PC-9 (cell line): ENCODE data around the gene SLC35F3. TPM values are rescaled to one million over a fixed set of nuclear protein-coding genes. Genes with fewer than 3 reads are reported as not detected.

Experiments used
- BruUV-seq: library from RNA; stranded (reverse); fragments of 400-500 nt; replicated peaks from 2 replicates; lab custom pipeline; 2021; lab: Mats Ljungman, UMichigan
- CTCF ChIA-PET: fragments of 300-600 bp; sonication (Branson Sonifier 250); formaldehyde crosslinking; loops from one replicate; lab custom pipeline; 2022; ENCODE audit warnings: antibody characterized with exemption; lab: Charles Lee
- POLR2A ChIA-PET: fragments of 300-600 bp; sonication (Branson Sonifier 250); formaldehyde crosslinking; loops from one replicate; lab custom pipeline; 2022; ENCODE audit warnings: antibody characterized with exemption; ENCODE audit not compliant: unreplicated experiment; lab: Charles Lee
- DNase-seq, 2 experiments: peaks; one replicate each; pipeline versions ENCODE4 v3.0.0 to v3.0.0-alpha.2; 2015 to 2022; ENCODE audit warnings: mixed read lengths in 1 of 2
- H2AFZ ChIP-seq: fragments of 200-600 bp; sonication (generic); 2 replicates; pipeline ENCODE4 v1.8.1; 2017; ENCODE audit warnings: antibody characterized with exemption
- H3F3A ChIP-seq: fragments of 200-600 bp; sonication (generic); 2 replicates; pipeline ENCODE4 v1.8.1; 2017; ENCODE audit warnings: antibody characterized with exemption, mild to moderate bottlenecking, low read depth; ENCODE audit not compliant: insufficient read depth
- H3K27ac ChIP-seq: fragments of 200-600 bp; sonication (generic); 2 replicates; pipeline ENCODE4 v1.6.1; 2016; ENCODE audit warnings: mixed run types
- H3K27me3 ChIP-seq: fragments of 200-600 bp; sonication (generic); 2 replicates; pipeline ENCODE4 v1.6.1; 2016; ENCODE audit warnings: low read depth, mixed run types; ENCODE audit not compliant: insufficient read depth
- H3K36me3 ChIP-seq: fragments of 200-600 bp; sonication (generic); 2 replicates; pipeline ENCODE4 v1.6.1; 2016; ENCODE audit warnings: low read depth, mixed run types
- H3K4me1 ChIP-seq: fragments of 200-600 bp; sonication (generic); replicated peaks from 2 replicates; pipeline ENCODE4 v1.6.1; 2016; ENCODE audit warnings: mixed run types; ENCODE audit not compliant: insufficient read depth
- H3K4me2 ChIP-seq: fragments of 200-600 bp; sonication (generic); 2 replicates; pipeline ENCODE4 v1.6.1; 2017; ENCODE audit warnings: mixed run types
- H3K4me3 ChIP-seq: fragments of 200-600 bp; sonication (generic); 2 replicates; pipeline ENCODE4 v1.6.1; 2016; ENCODE audit warnings: mixed run types
- H3K79me2 ChIP-seq: fragments of 200-600 bp; sonication (generic); 2 replicates; pipeline ENCODE4 v1.6.1; 2017; ENCODE audit warnings: low read depth, mixed run types
- H3K9me2 ChIP-seq: fragments of 200-600 bp; sonication (generic); 2 replicates; pipeline ENCODE4 v1.8.1; 2017; ENCODE audit warnings: mild to moderate bottlenecking; ENCODE audit not compliant: insufficient read depth
- H3K9me3 ChIP-seq: fragments of 200-600 bp; sonication (generic); 2 replicates; pipeline ENCODE4 v1.8.1; 2016; ENCODE audit warnings: low read depth; ENCODE audit not compliant: insufficient read depth
- H4K20me1 ChIP-seq: fragments of 200-600 bp; sonication (generic); 2 replicates; pipeline ENCODE4 v1.8.1; 2017; ENCODE audit not compliant: insufficient read depth
- EZH2 ChIP-seq: fragments of 200-600 bp; sonication (generic); IDR thresholded peaks from 2 replicates; pipeline ENCODE4 v1.8.0; 2017; ENCODE audit warnings: antibody characterized with exemption, low read depth
- intact Hi-C: fragments of 100-400 bp; cut with micrococcal nuclease; formaldehyde crosslinking; loops from one replicate; pipeline ENCODE4 v1.10.0; 2022; ENCODE audit not compliant: unreplicated experiment
- total RNA-seq: library from RNA; stranded (reverse); gene quantifications from 2 replicates; pipeline ENCODE4 v1.2.3, GENCODE V29; 2021
- TF ChIP-seq, protein P1 (sequence below): fragments of 200-600 bp; sonication (generic); conservative IDR thresholded peaks from 2 replicates; pipeline ENCODE4 v1.6.1; 2017; ENCODE audit warnings: mixed run types, antibody characterized with exemption, mild to moderate bottlenecking, moderate library complexity

SLC35F3 gene
- total RNA-seq, 1 experiment from 2014 or later, result 6.1 TPM

DNA sequence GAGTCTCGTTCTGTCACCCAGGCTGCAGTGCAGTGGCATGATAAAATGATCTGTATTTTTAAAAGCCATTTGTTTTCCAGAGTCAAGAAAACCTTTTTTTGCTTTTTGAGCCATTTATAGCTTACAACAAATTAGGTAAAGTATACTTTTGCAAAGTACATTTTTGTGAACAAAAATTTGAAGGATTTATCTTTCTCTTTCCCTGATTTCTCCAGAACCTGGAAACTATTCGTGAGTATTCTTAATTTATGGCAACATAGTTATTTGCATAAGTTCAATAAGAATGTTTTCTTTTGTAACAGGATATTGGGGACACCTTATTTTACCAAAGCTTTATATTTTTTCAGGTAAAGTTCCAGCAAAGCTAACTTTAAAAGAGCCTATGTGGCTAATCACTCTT, 37.4 kb upstream of the SLC35F3 start:
- TF ChIP-seq, protein P1, sequence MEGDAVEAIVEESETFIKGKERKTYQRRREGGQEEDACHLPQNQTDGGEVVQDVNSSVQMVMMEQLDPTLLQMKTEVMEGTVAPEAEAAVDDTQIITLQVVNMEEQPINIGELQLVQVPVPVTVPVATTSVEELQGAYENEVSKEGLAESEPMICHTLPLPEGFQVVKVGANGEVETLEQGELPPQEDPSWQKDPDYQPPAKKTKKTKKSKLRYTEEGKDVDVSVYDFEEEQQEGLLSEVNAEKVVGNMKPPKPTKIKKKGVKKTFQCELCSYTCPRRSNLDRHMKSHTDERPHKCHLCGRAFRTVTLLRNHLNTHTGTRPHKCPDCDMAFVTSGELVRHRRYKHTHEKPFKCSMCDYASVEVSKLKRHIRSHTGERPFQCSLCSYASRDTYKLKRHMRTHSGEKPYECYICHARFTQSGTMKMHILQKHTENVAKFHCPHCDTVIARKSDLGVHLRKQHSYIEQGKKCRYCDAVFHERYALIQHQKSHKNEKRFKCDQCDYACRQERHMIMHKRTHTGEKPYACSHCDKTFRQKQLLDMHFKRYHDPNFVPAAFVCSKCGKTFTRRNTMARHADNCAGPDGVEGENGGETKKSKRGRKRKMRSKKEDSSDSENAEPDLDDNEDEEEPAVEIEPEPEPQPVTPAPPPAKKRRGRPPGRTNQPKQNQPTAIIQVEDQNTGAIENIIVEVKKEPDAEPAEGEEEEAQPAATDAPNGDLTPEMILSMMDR, result no peak
- no peak for TF ChIP-seq EZH2
- no peak overlapping the region for H2AFZ ChIP-seq
- H3K9me2 ChIP-seq, result no peaks in the 10 kb centered on the region
- ChIA-PET POLR2A (no interaction called here), CTCF (no interaction called here)
- no peaks in the 10 kb centered on the region for H4K20me1 ChIP-seq
- H3K4me1 ChIP-seq, result no peaks in the 10 kb centered on the region
- H3K4me3 ChIP-seq, result no peak overlapping the region
- BruUV-seq, result no TSS peak
- no peaks in the 10 kb centered on the region for H3K27me3 ChIP-seq
- no peak overlapping the region for H3K27ac ChIP-seq
- H3F3A ChIP-seq, result no peaks in the 10 kb centered on the region
- no peak for DNase-seq
- H3K79me2 ChIP-seq, result no peaks in the 10 kb centered on the region
- intact Hi-C loops, result no loop called here
- no peaks in the 10 kb centered on the region for H3K36me3 ChIP-seq
- H3K9me3 ChIP-seq, result peaks cover 10% of the 10 kb centered on the region; the same call in 1 of the 2 replicates
- no peak overlapping the region for H3K4me2 ChIP-seq

DNA sequence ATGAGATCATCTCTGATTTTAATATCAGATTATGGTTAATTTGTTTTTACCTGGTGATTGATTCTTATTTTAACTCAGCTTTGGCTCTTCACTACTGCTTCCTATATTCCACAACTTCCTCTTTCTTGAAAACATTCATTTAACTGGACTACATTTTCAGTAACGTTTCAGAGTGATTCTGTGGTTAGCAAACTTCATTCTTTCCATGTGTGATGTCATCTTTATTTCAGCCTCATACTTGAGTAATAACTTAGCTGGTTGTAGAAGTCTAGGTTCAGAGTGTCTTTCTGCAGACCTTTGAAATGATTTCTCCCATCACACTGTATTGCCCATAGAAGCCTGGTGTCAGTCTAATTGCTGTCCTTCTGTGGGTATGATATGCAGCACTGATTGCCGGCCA, 36.0 kb upstream of the SLC35F3 start:
- Histone ChIP-seq H3K36me3 (no peaks in the 10 kb centered on the region), H2AFZ (no peak overlapping the region), H3F3A (no peaks in the 10 kb centered on the region), H3K79me2 (no peaks in the 10 kb centered on the region), H3K27ac (no peak overlapping the region), H3K4me3 (no peak overlapping the region), H3K9me2 (no peaks in the 10 kb centered on the region), H3K4me1 (no peaks in the 10 kb centered on the region), H3K9me3 (peaks cover 10% of the 10 kb centered on the region; the same call in 1 of the 2 replicates), H3K27me3 (no peaks in the 10 kb centered on the region), H3K4me2 (no peak overlapping the region), H4K20me1 (no peaks in the 10 kb centered on the region)
- DNase-seq, result no peak
- POLR2A ChIA-PET, result no interaction called here
- CTCF ChIA-PET, result no interaction called here
- intact Hi-C loops, result no loop called here
- BruUV-seq, result no TSS peak
- TF ChIP-seq, protein P1, result no peak
- no peak for TF ChIP-seq EZH2

DNA sequence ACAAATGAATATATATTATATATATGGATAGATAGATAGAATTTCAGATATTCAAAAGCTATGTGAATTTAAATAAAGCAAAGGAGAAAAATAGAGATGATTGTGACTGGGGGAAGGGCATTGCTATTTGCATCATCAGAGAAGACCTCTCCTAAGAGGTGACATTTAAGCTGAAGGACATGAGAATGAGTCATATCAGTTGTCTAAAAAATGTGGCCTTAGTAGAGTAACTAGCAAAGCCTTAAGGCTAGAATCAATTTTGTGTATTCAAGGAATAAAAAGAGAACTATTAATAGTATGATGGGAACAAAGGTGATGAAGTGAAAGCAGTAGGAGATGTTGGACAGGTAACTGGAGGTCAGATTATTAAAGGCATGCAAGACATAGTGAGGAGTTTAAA, 34.8 kb upstream of the SLC35F3 start:
- H3K9me2 ChIP-seq, result no peaks in the 10 kb centered on the region
- no peak overlapping the region for H3K4me2 ChIP-seq
- BruUV-seq, result no TSS peak
- no peak overlapping the region for H3K4me3 ChIP-seq
- POLR2A ChIA-PET, result no interaction called here
- H3K4me1 ChIP-seq, result no peaks in the 10 kb centered on the region
- H3K79me2 ChIP-seq, result no peaks in the 10 kb centered on the region
- H3K9me3 ChIP-seq, result peaks cover 10% of the 10 kb centered on the region; the same call in 1 of the 2 replicates
- intact Hi-C loops, result no loop called here
- no peak overlapping the region for H3K27ac ChIP-seq
- no peak overlapping the region for H2AFZ ChIP-seq
- no peaks in the 10 kb centered on the region for H4K20me1 ChIP-seq
- no peaks in the 10 kb centered on the region for H3K36me3 ChIP-seq
- CTCF ChIA-PET, result no interaction called here
- TF ChIP-seq, protein P1, result no peak
- TF ChIP-seq EZH2, result no peak
- no peaks in the 10 kb centered on the region for H3F3A ChIP-seq
- no peaks in the 10 kb centered on the region for H3K27me3 ChIP-seq
- no peak for DNase-seq
